Measurements from ENCODE around the gene MAP7D1. TPM values are rescaled to one million over a fixed set of nuclear protein-coding genes. Genes with fewer than 3 reads are reported as not detected.

Gene MAP7D1
- total and polyA plus RNA-seq, 2 of the 13 experiments (the other 11 are each of a cell fraction or from before 2014, with no cell fraction given): 5.6 to 7.2 TPM

GRCh38 chr1:36149237-36149972 lies 6.6 kb upstream of the MAP7D1 start, which contains the start of gene TRAPPC3 (continued):
- TF ChIP-seq BCL3 (CRISPR knock-in tag; IDR thresholded peaks at IDR 0.05) (peak; percentile 56), TCF7 (IDR thresholded peaks at IDR 0.05; ENCODE audit: low read depth) (no peak), IKZF4 (CRISPR knock-in tag; IDR thresholded peaks at IDR 0.05; ENCODE audit: borderline replicate concordance, low read depth, not compliant biosample characterization) (peak; percentile 81), ZNF777 (CRISPR knock-in tag; IDR thresholded peaks at IDR 0.05) (peak; percentile 73), NCOA2 (CRISPR knock-in tag; IDR thresholded peaks at IDR 0.05) (no peak; the same call in 1 of the 2 replicates), MXD4 (CRISPR knock-in tag; IDR thresholded peaks at IDR 0.05) (0 out of 2 replicates have a peak, but pooled peaks have one; percentile 51), MXD3 (CRISPR knock-in tag; IDR thresholded peaks at IDR 0.05) (no peak), TCF12 (IDR thresholded peaks at IDR 0.05) (no peak), TCF12 (CRISPR knock-in tag; IDR thresholded peaks at IDR 0.05) (no peak), CEBPG (CRISPR knock-in tag; IDR thresholded peaks at IDR 0.05) (no peak), ATF2 (CRISPR knock-in tag; IDR thresholded peaks at IDR 0.05) (no peak; the same call in 1 of the 2 replicates), MAZ (IDR thresholded peaks at IDR 0.05; ENCODE audit: borderline replicate concordance, low read depth, low read length) (peak; percentile 82), MAZ (CRISPR knock-in tag; IDR thresholded peaks at IDR 0.05; ENCODE audit: low read depth) (0 out of 2 replicates have a peak, but pooled peaks have one; percentile 19), ISL2 (CRISPR knock-in tag; IDR thresholded peaks at IDR 0.05) (peak; percentile 67), SMARCE1 (IDR thresholded peaks at IDR 0.05; ENCODE audit: borderline replicate concordance) (no peak), SP4 (CRISPR knock-in tag; IDR thresholded peaks at IDR 0.05) (peak; percentile 96), TOPORS (CRISPR knock-in tag; IDR thresholded peaks at IDR 0.05) (0 out of 2 replicates have a peak, but pooled peaks have one; percentile 52), SNAI1 (CRISPR knock-in tag; IDR thresholded peaks at IDR 0.05; ENCODE audit: borderline replicate concordance) (0 out of 2 replicates have a peak, but pooled peaks have one; percentile 56)
- TF ChIP-seq, protein P1, sequence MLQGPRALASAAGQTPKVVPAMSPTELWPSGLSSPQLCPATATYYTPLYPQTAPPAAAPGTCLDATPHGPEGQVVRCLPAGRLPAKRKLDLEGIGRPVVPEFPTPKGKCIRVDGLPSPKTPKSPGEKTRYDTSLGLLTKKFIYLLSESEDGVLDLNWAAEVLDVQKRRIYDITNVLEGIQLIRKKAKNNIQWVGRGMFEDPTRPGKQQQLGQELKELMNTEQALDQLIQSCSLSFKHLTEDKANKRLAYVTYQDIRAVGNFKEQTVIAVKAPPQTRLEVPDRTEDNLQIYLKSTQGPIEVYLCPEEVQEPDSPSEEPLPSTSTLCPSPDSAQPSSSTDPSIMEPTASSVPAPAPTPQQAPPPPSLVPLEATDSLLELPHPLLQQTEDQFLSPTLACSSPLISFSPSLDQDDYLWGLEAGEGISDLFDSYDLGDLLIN (CRISPR knock-in tag; IDR thresholded peaks at IDR 0.05; ENCODE audit: borderline replicate concordance): no peak
- TF ChIP-seq, protein P2, sequence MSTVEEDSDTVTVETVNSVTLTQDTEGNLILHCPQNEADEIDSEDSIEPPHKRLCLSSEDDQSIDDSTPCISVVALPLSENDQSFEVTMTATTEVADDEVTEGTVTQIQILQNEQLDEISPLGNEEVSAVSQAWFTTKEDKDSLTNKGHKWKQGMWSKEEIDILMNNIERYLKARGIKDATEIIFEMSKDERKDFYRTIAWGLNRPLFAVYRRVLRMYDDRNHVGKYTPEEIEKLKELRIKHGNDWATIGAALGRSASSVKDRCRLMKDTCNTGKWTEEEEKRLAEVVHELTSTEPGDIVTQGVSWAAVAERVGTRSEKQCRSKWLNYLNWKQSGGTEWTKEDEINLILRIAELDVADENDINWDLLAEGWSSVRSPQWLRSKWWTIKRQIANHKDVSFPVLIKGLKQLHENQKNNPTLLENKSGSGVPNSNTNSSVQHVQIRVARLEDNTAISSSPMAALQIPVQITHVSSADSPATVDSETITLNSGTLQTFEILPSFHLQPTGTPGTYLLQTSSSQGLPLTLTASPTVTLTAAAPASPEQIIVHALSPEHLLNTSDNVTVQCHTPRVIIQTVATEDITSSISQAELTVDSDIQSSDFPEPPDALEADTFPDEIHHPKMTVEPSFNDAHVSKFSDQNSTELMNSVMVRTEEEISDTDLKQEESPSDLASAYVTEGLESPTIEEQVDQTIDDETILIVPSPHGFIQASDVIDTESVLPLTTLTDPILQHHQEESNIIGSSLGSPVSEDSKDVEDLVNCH (CRISPR knock-in tag; IDR thresholded peaks at IDR 0.05): no peak
- TF ChIP-seq, protein P3, sequence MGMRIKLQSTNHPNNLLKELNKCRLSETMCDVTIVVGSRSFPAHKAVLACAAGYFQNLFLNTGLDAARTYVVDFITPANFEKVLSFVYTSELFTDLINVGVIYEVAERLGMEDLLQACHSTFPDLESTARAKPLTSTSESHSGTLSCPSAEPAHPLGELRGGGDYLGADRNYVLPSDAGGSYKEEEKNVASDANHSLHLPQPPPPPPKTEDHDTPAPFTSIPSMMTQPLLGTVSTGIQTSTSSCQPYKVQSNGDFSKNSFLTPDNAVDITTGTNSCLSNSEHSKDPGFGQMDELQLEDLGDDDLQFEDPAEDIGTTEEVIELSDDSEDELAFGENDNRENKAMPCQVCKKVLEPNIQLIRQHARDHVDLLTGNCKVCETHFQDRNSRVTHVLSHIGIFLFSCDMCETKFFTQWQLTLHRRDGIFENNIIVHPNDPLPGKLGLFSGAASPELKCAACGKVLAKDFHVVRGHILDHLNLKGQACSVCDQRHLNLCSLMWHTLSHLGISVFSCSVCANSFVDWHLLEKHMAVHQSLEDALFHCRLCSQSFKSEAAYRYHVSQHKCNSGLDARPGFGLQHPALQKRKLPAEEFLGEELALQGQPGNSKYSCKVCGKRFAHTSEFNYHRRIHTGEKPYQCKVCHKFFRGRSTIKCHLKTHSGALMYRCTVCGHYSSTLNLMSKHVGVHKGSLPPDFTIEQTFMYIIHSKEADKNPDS (CRISPR knock-in tag; IDR thresholded peaks at IDR 0.05): no peak
